ENCODE measurements around the gene HIF1A. TPM values are rescaled to one million over a fixed set of nuclear protein-coding genes. Genes with fewer than 3 reads are reported as not detected.

The HIF1A gene
- total RNA-seq, 2 experiments from 2014 or later: 398 to 417 TPM

- H3K4me1 Mint-ChIP-seq (ENCODE audit: low read depth): peaks cover 92% of the 10 kb centered on the region
- peak overlapping the region; percentile 16 for H3K27ac Mint-ChIP-seq
- peaks cover 36% of the 10 kb centered on the region for H3K36me3 Mint-ChIP-seq (ENCODE audit: low read depth)
- CTCF ChIA-PET: interaction anchor here (1.0 to 4.0 kb wide), 3 partner anchors 15 to 123 kb away, joined by 3 to 13 read pairs (median 3); no protein-coding TSS in a partner anchor
- H3K9me3 Mint-ChIP-seq: no peaks in the 10 kb centered on the region
- DNase-seq: no peak
- intact Hi-C loops (cut with micrococcal nuclease): loop anchor here (2.0 kb wide), 1 partner anchor 15 kb away; no protein-coding TSS in a partner anchor
- H3K27me3 Mint-ChIP-seq (ENCODE audit: low read depth): no peaks in the 10 kb centered on the region
- peak overlapping the region; percentile 30 for H3K4me3 Mint-ChIP-seq
Measured at GRCh38 chr14:61713724-61714437, 18.6 kb downstream of the HIF1A start.

GRCh38 chr14:61716956-61717355 lies 21.6 kb downstream of the HIF1A start:
- no peaks in the 10 kb centered on the region for H3K27me3 Mint-ChIP-seq (ENCODE audit: low read depth)
- peak overlapping the region; percentile 2 for H3K4me3 Mint-ChIP-seq
- no peaks in the 10 kb centered on the region for H3K9me3 Mint-ChIP-seq
- peak overlapping the region; percentile 32 for H3K27ac Mint-ChIP-seq
- CTCF ChIA-PET: interaction anchor here (0.7 to 4.0 kb wide), 4 partner anchors 13 to 241 kb away, joined by 3 to 13 read pairs (median 3); no protein-coding TSS in a partner anchor
- intact Hi-C loops (cut with micrococcal nuclease): no loop called here
- DNase-seq: no peak
- H3K36me3 Mint-ChIP-seq (ENCODE audit: low read depth): peaks cover 44% of the 10 kb centered on the region
- H3K4me1 Mint-ChIP-seq (ENCODE audit: low read depth): peaks cover 92% of the 10 kb centered on the region

- CTCF ChIA-PET: interaction anchor here (0.7 to 1.0 kb wide), 2 partner anchors 181 to 242 kb away, joined by 3 read pairs; no protein-coding TSS in a partner anchor
- Mint-ChIP-seq H3K36me3 (ENCODE audit: low read depth) (peaks cover 41% of the 10 kb centered on the region), H3K27ac (no peak overlapping the region), H3K27me3 (ENCODE audit: low read depth) (no peaks in the 10 kb centered on the region), H3K4me3 (peak overlapping the region; percentile 34), H3K9me3 (no peaks in the 10 kb centered on the region), H3K4me1 (ENCODE audit: low read depth) (peaks cover 88% of the 10 kb centered on the region)
- intact Hi-C loops (cut with micrococcal nuclease): loop anchor here (2.0 kb wide), 1 partner anchor 13 kb away; no protein-coding TSS in a partner anchor
- DNase-seq: no peak
Measured at GRCh38 chr14:61718039-61718438, 22.7 kb downstream of the HIF1A start.

GRCh38 chr14:61719344-61720293 lies 24.3 kb downstream of the HIF1A start:
- DNase-seq: no peak
- CTCF ChIA-PET: interaction anchor here (0.6 to 1.1 kb wide), 5 partner anchors 21 to 255 kb away, joined by 3 to 4 read pairs (median 3); no protein-coding TSS in a partner anchor
- Mint-ChIP-seq H3K27ac (peak overlapping the region; percentile 56), H3K27me3 (ENCODE audit: low read depth) (no peaks in the 10 kb centered on the region), H3K4me3 (peak overlapping the region; percentile 46), H3K9me3 (no peaks in the 10 kb centered on the region), H3K4me1 (ENCODE audit: low read depth) (peaks cover 85% of the 10 kb centered on the region), H3K36me3 (ENCODE audit: low read depth) (peaks cover 46% of the 10 kb centered on the region)
- intact Hi-C loops (cut with micrococcal nuclease): loop anchor here (2.0 kb wide), 1 partner anchor 15 kb away; no protein-coding TSS in a partner anchor

- DNase-seq: no peak
- Mint-ChIP-seq H3K36me3 (ENCODE audit: low read depth) (peaks cover 48% of the 10 kb centered on the region), H3K27me3 (ENCODE audit: low read depth) (no peaks in the 10 kb centered on the region), H3K4me1 (ENCODE audit: low read depth) (peaks cover 85% of the 10 kb centered on the region), H3K4me3 (peak overlapping the region; percentile 46), H3K27ac (peak overlapping the region; percentile 56), H3K9me3 (no peaks in the 10 kb centered on the region)
- intact Hi-C loops (cut with micrococcal nuclease): no loop called here
- CTCF ChIA-PET: interaction anchor here (0.6 to 1.4 kb wide), 4 partner anchors 29 to 256 kb away, joined by 3 to 4 read pairs (median 4); no protein-coding TSS in a partner anchor
Measured at GRCh38 chr14:61720294-61720661, 25.0 kb downstream of the HIF1A start.

- Mint-ChIP-seq H3K9me3 (no peaks in the 10 kb centered on the region), H3K27ac (peak overlapping the region; percentile 56), H3K27me3 (ENCODE audit: low read depth) (no peaks in the 10 kb centered on the region), H3K36me3 (ENCODE audit: low read depth) (peaks cover 53% of the 10 kb centered on the region), H3K4me1 (ENCODE audit: low read depth) (peaks cover 85% of the 10 kb centered on the region), H3K4me3 (no peak overlapping the region)
- intact Hi-C loops (cut with micrococcal nuclease): no loop called here
- CTCF ChIA-PET: interaction anchor here (0.7 to 1.4 kb wide), 3 partner anchors 18 to 134 kb away, joined by 3 to 4 read pairs (median 4); no protein-coding TSS in a partner anchor
- DNase-seq: no peak
Measured at GRCh38 chr14:61720741-61721140, 25.4 kb downstream of the HIF1A start.

GRCh38 chr14:61724133-61724532 lies 28.8 kb downstream of the HIF1A start:
- Mint-ChIP-seq H3K36me3 (ENCODE audit: low read depth) (peaks cover 80% of the 10 kb centered on the region), H3K4me1 (ENCODE audit: low read depth) (peaks cover 85% of the 10 kb centered on the region), H3K27ac (peak overlapping the region; percentile 72), H3K4me3 (no peak overlapping the region), H3K9me3 (no peaks in the 10 kb centered on the region), H3K27me3 (ENCODE audit: low read depth) (no peaks in the 10 kb centered on the region)
- DNase-seq: no peak
- CTCF ChIA-PET: interaction anchor here (0.6 kb wide), 1 partner anchor 188 kb away, joined by 4 read pairs; no protein-coding TSS in a partner anchor
- intact Hi-C loops (cut with micrococcal nuclease): no loop called here

GRCh38 chr14:61726778-61727658 lies 31.7 kb downstream of the HIF1A start:
- H3K36me3 Mint-ChIP-seq (ENCODE audit: low read depth): peaks cover 82% of the 10 kb centered on the region
- no peaks in the 10 kb centered on the region for H3K27me3 Mint-ChIP-seq (ENCODE audit: low read depth)
- H3K27ac Mint-ChIP-seq: peak overlapping the region; percentile 72
- peak overlapping the region; percentile 9 for H3K4me3 Mint-ChIP-seq
- intact Hi-C loops (cut with micrococcal nuclease): loop anchor here (2.0 kb wide), 1 partner anchor 56 kb away; no protein-coding TSS in a partner anchor
- CTCF ChIA-PET: interaction anchor here (1.0 to 1.6 kb wide), 2 partner anchors 131 to 257 kb away, joined by 3 read pairs; no protein-coding TSS in a partner anchor
- peaks cover 79% of the 10 kb centered on the region for H3K4me1 Mint-ChIP-seq (ENCODE audit: low read depth)
- DNase-seq: no peak
- no peaks in the 10 kb centered on the region for H3K9me3 Mint-ChIP-seq

- intact Hi-C loops (cut with micrococcal nuclease): loop anchor here (5.0 kb wide), 1 partner anchor 34 kb away; the partner anchor contains the start of gene HIF1A
- H3K27ac Mint-ChIP-seq: peak overlapping the region; percentile 65
- CTCF ChIA-PET: interaction anchor here (0.7 to 1.0 kb wide), 3 partner anchors 11 to 50 kb away, joined by 3 to 5 read pairs (median 3); no protein-coding TSS in a partner anchor
- H3K4me1 Mint-ChIP-seq (ENCODE audit: low read depth): peaks cover 58% of the 10 kb centered on the region
- H3K4me3 Mint-ChIP-seq: no peak overlapping the region
- no peak for DNase-seq
- H3K36me3 Mint-ChIP-seq (ENCODE audit: low read depth): peaks cover 86% of the 10 kb centered on the region
- H3K9me3 Mint-ChIP-seq: no peaks in the 10 kb centered on the region
- H3K27me3 Mint-ChIP-seq (ENCODE audit: low read depth): no peaks in the 10 kb centered on the region
Measured at GRCh38 chr14:61730756-61731373, 35.6 kb downstream of the HIF1A start.

GRCh38 chr14:61733972-61734371 lies 38.7 kb downstream of the HIF1A start:
- peaks cover 84% of the 10 kb centered on the region for H3K36me3 Mint-ChIP-seq (ENCODE audit: low read depth)
- H3K9me3 Mint-ChIP-seq: no peaks in the 10 kb centered on the region
- intact Hi-C loops (cut with micrococcal nuclease): loop anchor here (5.0 kb wide), 1 partner anchor 37 kb away; the partner anchor contains the start of gene HIF1A
- H3K4me3 Mint-ChIP-seq: no peak overlapping the region
- no peak for DNase-seq
- H3K27me3 Mint-ChIP-seq (ENCODE audit: low read depth): no peaks in the 10 kb centered on the region
- no peak overlapping the region for H3K27ac Mint-ChIP-seq
- H3K4me1 Mint-ChIP-seq (ENCODE audit: low read depth): peaks cover 38% of the 10 kb centered on the region
- CTCF ChIA-PET: interaction anchor here (1.3 to 1.5 kb wide), 2 partner anchors 20 to 273 kb away, joined by 3 read pairs; no protein-coding TSS in a partner anchor

All from activated naive CD4-positive, alpha-beta T cell treated with anti-CD3 and anti-CD28 coated beads for 36 hours (primary cell).